NT2/D1 (cell line): ENCODE data around the gene RHO.

Source experiments
- SUZ12 ChIP-seq: IDR thresholded peaks from 2 replicates; pipeline ENCODE4 v1.6.1; 2011; ENCODE audit not compliant: insufficient read length, insufficient read depth; ENCODE audit errors: extremely low read depth
- YY1 ChIP-seq: IDR thresholded peaks from 2 replicates; pipeline ENCODE4 v1.6.1; 2011; ENCODE audit not compliant: insufficient read length, insufficient read depth
- ZNF274 ChIP-seq: IDR thresholded peaks from 2 replicates; pipeline ENCODE4 v1.6.1; 2011; ENCODE audit warnings: mild to moderate bottlenecking, low read depth, low read length

- no peak for TF ChIP-seq SUZ12
- no peak for TF ChIP-seq YY1
- TF ChIP-seq ZNF274: no peak
These were observed 3.8 kb downstream of the RHO start for GRCh38 chr3:129532261-129532660.
